Activated T-cell treated with anti-CD3 and anti-CD28 coated beads, Interleukin-2, amount 50 U/mL, for 24 hours (primary cell): ENCODE data around the gene MFSD6.
"Not testable (repeated sequence)": the region's sequence is repeated elsewhere in the genome, so short reads cannot be mapped to it uniquely, and the experiment has no call there.

Experiments
- DNase-seq: peaks from one replicate; pipeline ENCODE4 v3.0.0-alpha.2; 2020
- H3K27ac Mint-ChIP-seq: 2 replicates; pipeline ENCODE4 v1.8.0; 2020; ENCODE audit warnings: mild to moderate bottlenecking, mixed read lengths
- H3K27me3 Mint-ChIP-seq: 2 replicates; pipeline ENCODE4 v1.8.0; 2020; ENCODE audit warnings: mixed read lengths
- H3K36me3 Mint-ChIP-seq: 2 replicates; pipeline ENCODE4 v1.8.0; 2020; ENCODE audit warnings: low read depth, mixed read lengths
- H3K4me1 Mint-ChIP-seq: 2 replicates; pipeline ENCODE4 v1.8.0; 2020; ENCODE audit warnings: low read depth, mixed read lengths
- H3K4me3 Mint-ChIP-seq: 2 replicates; pipeline ENCODE4 v1.8.0; 2020; ENCODE audit warnings: mild to moderate bottlenecking, moderate library complexity, mixed read lengths
- H3K9me3 Mint-ChIP-seq: 2 replicates; pipeline ENCODE4 v1.8.0; 2020; ENCODE audit warnings: mixed read lengths

Gene MFSD6

GRCh38 chr2:190456833-190457232 lies 48.7 kb downstream of the MFSD6 start:
- Mint-ChIP-seq H3K36me3 (peaks cover 68% of the 10 kb centered on the region), H3K4me1 (peaks cover 58% of the 10 kb centered on the region)

GRCh38 chr2:190457256-190457655 lies 49.1 kb downstream of the MFSD6 start:
- H3K27ac Mint-ChIP-seq: no peak overlapping the region
- no peak overlapping the region for H3K4me3 Mint-ChIP-seq
- H3K9me3 Mint-ChIP-seq: no peaks in the 10 kb centered on the region
- no peaks in the 10 kb centered on the region for H3K27me3 Mint-ChIP-seq
- DNase-seq: no peak
- H3K4me1 Mint-ChIP-seq: peaks cover 58% of the 10 kb centered on the region
- peaks cover 70% of the 10 kb centered on the region for H3K36me3 Mint-ChIP-seq

More at GRCh38 chr2:190456833-190457232, 48.7 kb downstream of the MFSD6 start:
- Mint-ChIP-seq H3K9me3 (no peaks in the 10 kb centered on the region), H3K27ac (no peak overlapping the region), H3K4me3 (no peak overlapping the region), H3K27me3 (no peaks in the 10 kb centered on the region)
- DNase-seq: no peak

GRCh38 chr2:190458352-190459107 lies 50.4 kb downstream of the MFSD6 start:
- DNase-seq: no peak
- Mint-ChIP-seq H3K36me3 (peaks cover 61% of the 10 kb centered on the region), H3K4me3 (no peak overlapping the region), H3K27me3 (no peaks in the 10 kb centered on the region), H3K4me1 (peaks cover 58% of the 10 kb centered on the region), H3K27ac (no peak overlapping the region), H3K9me3 (no peaks in the 10 kb centered on the region)

GRCh38 chr2:190459881-190460280 lies 51.7 kb downstream of the MFSD6 start:
- H3K4me3 Mint-ChIP-seq: no peak overlapping the region
- H3K36me3 Mint-ChIP-seq: peaks cover 50% of the 10 kb centered on the region
- no peaks in the 10 kb centered on the region for H3K9me3 Mint-ChIP-seq
- no peak for DNase-seq
- no peak overlapping the region for H3K27ac Mint-ChIP-seq
- H3K27me3 Mint-ChIP-seq: no peaks in the 10 kb centered on the region
- peaks cover 68% of the 10 kb centered on the region for H3K4me1 Mint-ChIP-seq

- no peak overlapping the region for H3K27ac Mint-ChIP-seq
- H3K4me3 Mint-ChIP-seq: no peak overlapping the region
- peaks cover 69% of the 10 kb centered on the region for H3K4me1 Mint-ChIP-seq
- no peaks in the 10 kb centered on the region for H3K9me3 Mint-ChIP-seq
- no peak for DNase-seq
- no peaks in the 10 kb centered on the region for H3K27me3 Mint-ChIP-seq
- peaks cover 50% of the 10 kb centered on the region for H3K36me3 Mint-ChIP-seq
Observed at GRCh38 chr2:190460487-190460886, 52.3 kb downstream of the MFSD6 start.

- no peak for DNase-seq
- Mint-ChIP-seq H3K9me3 (no peaks in the 10 kb centered on the region), H3K36me3 (peaks cover 48% of the 10 kb centered on the region), H3K27ac (no peak overlapping the region), H3K4me3 (no peak overlapping the region), H3K4me1 (peaks cover 75% of the 10 kb centered on the region), H3K27me3 (no peaks in the 10 kb centered on the region)
Observed at GRCh38 chr2:190462181-190462580, 54.0 kb downstream of the MFSD6 start.

- Mint-ChIP-seq H3K9me3 (no peaks in the 10 kb centered on the region), H3K4me1 (peaks cover 76% of the 10 kb centered on the region), H3K36me3 (peaks cover 46% of the 10 kb centered on the region), H3K27ac (no peak overlapping the region), H3K27me3 (no peaks in the 10 kb centered on the region), H3K4me3 (no peak overlapping the region)
- no peak for DNase-seq
Observed at GRCh38 chr2:190462611-190463010, 54.5 kb downstream of the MFSD6 start.

GRCh38 chr2:190465060-190465459 lies 56.9 kb downstream of the MFSD6 start:
- no peak for DNase-seq
- Mint-ChIP-seq H3K27me3 (no peaks in the 10 kb centered on the region), H3K27ac (peak overlapping the region; percentile 74), H3K36me3 (peaks cover 46% of the 10 kb centered on the region), H3K4me3 (no peak overlapping the region), H3K4me1 (peaks cover 75% of the 10 kb centered on the region), H3K9me3 (no peaks in the 10 kb centered on the region)

GRCh38 chr2:190466819-190467446 lies 58.8 kb downstream of the MFSD6 start:
- Mint-ChIP-seq H3K4me1 (peaks cover 65% of the 10 kb centered on the region), H3K9me3 (no peaks in the 10 kb centered on the region), H3K27me3 (no peaks in the 10 kb centered on the region), H3K36me3 (peaks cover 58% of the 10 kb centered on the region), H3K27ac (no peak overlapping the region), H3K4me3 (no peak overlapping the region)
- DNase-seq: no peak

- Mint-ChIP-seq H3K27ac (peak overlapping the region; percentile 51), H3K9me3 (no peaks in the 10 kb centered on the region), H3K36me3 (peaks cover 60% of the 10 kb centered on the region), H3K4me1 (peaks cover 60% of the 10 kb centered on the region), H3K27me3 (no peaks in the 10 kb centered on the region), H3K4me3 (no peak overlapping the region)
- no peak for DNase-seq
Observed at GRCh38 chr2:190467575-190468083, 59.5 kb downstream of the MFSD6 start.

- H3K27ac Mint-ChIP-seq: peak overlapping the region; percentile 51
- peaks cover 67% of the 10 kb centered on the region for H3K36me3 Mint-ChIP-seq
- H3K4me3 Mint-ChIP-seq, H3K9me3 Mint-ChIP-seq, H3K27me3 Mint-ChIP-seq, DNase-seq: not testable (repeated sequence)
- H3K4me1 Mint-ChIP-seq: peaks cover 55% of the 10 kb centered on the region
Observed at GRCh38 chr2:190468354-190468753, 60.2 kb downstream of the MFSD6 start.

GRCh38 chr2:190468814-190469569 lies 60.8 kb downstream of the MFSD6 start:
- Mint-ChIP-seq H3K27ac (peak overlapping the region; percentile 2), H3K4me1 (peaks cover 53% of the 10 kb centered on the region), H3K36me3 (peaks cover 73% of the 10 kb centered on the region), H3K27me3 (no peaks in the 10 kb centered on the region), H3K9me3 (no peaks in the 10 kb centered on the region), H3K4me3 (no peak overlapping the region)
- no peak for DNase-seq

GRCh38 chr2:190469771-190470170 lies 61.6 kb downstream of the MFSD6 start:
- DNase-seq: no peak
- peaks cover 45% of the 10 kb centered on the region for H3K4me1 Mint-ChIP-seq
- H3K27ac Mint-ChIP-seq: no peak overlapping the region
- no peak overlapping the region for H3K4me3 Mint-ChIP-seq
- H3K9me3 Mint-ChIP-seq: no peaks in the 10 kb centered on the region
- peaks cover 74% of the 10 kb centered on the region for H3K36me3 Mint-ChIP-seq
- no peaks in the 10 kb centered on the region for H3K27me3 Mint-ChIP-seq

- peaks cover 41% of the 10 kb centered on the region for H3K4me1 Mint-ChIP-seq
- no peaks in the 10 kb centered on the region for H3K9me3 Mint-ChIP-seq
- H3K4me3 Mint-ChIP-seq: no peak overlapping the region
- no peaks in the 10 kb centered on the region for H3K27me3 Mint-ChIP-seq
- H3K27ac Mint-ChIP-seq: no peak overlapping the region
- H3K36me3 Mint-ChIP-seq: peaks cover 71% of the 10 kb centered on the region
- no peak for DNase-seq
Observed at GRCh38 chr2:190470256-190470826, 62.2 kb downstream of the MFSD6 start.
